ENCODE data around the gene TSPYL2.

Gene TSPYL2

DNA sequence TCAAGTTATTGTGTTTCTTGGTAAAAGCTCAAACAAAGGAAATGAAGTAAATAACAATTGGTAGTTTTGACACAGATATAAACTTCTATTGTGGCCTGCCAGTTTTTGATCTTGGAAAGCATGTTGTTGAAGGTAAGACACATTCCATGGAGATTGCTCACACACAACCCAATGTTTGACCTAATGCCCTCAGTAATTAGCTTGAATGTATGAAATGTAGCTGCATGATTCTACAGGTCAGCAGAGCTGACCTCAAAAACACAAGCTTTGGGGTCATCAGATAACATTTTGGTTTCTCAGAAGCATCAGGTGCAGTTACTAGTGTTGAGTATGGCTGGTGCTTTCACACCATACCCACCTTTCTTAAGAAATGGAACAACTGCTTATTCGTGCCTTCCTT, 17.1 kb upstream of the TSPYL2 start:
- Histone ChIP-seq H3K36me3 (no peaks in the 10 kb centered on the region), H3K27ac (no peak overlapping the region), H3K4me1 (ENCODE audit: control insufficient read depth in 1 of 2, insufficient read depth in 1 of 2, low read depth in 1 of 2, low read length in 1 of 2) (no peaks in the 10 kb centered on the region), H3K4me3 (ENCODE audit: low read depth in 1 of 2, low read length in 1 of 2) (no peak overlapping the region), H3K9me3 (no peaks in the 10 kb centered on the region), H3K27me3 (no peaks in the 10 kb centered on the region)
- no peak for TF ChIP-seq CTCF (IDR thresholded peaks at IDR 0.05)

GRCh38 chrX:53071064-53071463, 11.1 kb upstream of the TSPYL2 start:
- Histone ChIP-seq H3K36me3 (no peaks in the 10 kb centered on the region), H3K4me3 (ENCODE audit: low read depth in 1 of 2, low read length in 1 of 2) (no peak overlapping the region), H3K4me1 (ENCODE audit: control insufficient read depth in 1 of 2, insufficient read depth in 1 of 2, low read depth in 1 of 2, low read length in 1 of 2) (peaks cover 4 to 11% of the 10 kb centered on the region in 2 experiments), H3K27me3 (no peaks in the 10 kb centered on the region), H3K9me3 (no peaks in the 10 kb centered on the region), H3K27ac (no peak overlapping the region)
- TF ChIP-seq CTCF (IDR thresholded peaks at IDR 0.05): no peak

GRCh38 chrX:53071604-53072417, 10.4 kb upstream of the TSPYL2 start:
- H3K27ac ChIP-seq: no peak overlapping the region
- H3K4me1 ChIP-seq (ENCODE audit: control insufficient read depth in 1 of 2, insufficient read depth in 1 of 2, low read depth in 1 of 2, low read length in 1 of 2): peaks cover 4 to 11% of the 10 kb centered on the region in 2 experiments
- no peaks in the 10 kb centered on the region for H3K9me3 ChIP-seq
- peak overlapping the region; percentile 53 to 54 for H3K4me3 ChIP-seq (ENCODE audit: low read depth in 1 of 2, low read length in 1 of 2)
- no peaks in the 10 kb centered on the region for H3K27me3 ChIP-seq
- peak; percentile 60 for TF ChIP-seq CTCF (IDR thresholded peaks at IDR 0.05)
- H3K36me3 ChIP-seq: no peaks in the 10 kb centered on the region

- H3K36me3 ChIP-seq: no peaks in the 10 kb centered on the region
- peak overlapping the region; percentile 45 for H3K27ac ChIP-seq
- peaks cover 4 to 11% of the 10 kb centered on the region in 2 experiments for H3K4me1 ChIP-seq (ENCODE audit: control insufficient read depth in 1 of 2, insufficient read depth in 1 of 2, low read depth in 1 of 2, low read length in 1 of 2)
- H3K9me3 ChIP-seq: no peaks in the 10 kb centered on the region
- no peaks in the 10 kb centered on the region for H3K27me3 ChIP-seq
- peak overlapping the region; percentile 53 to 54 for H3K4me3 ChIP-seq (ENCODE audit: low read depth in 1 of 2, low read length in 1 of 2)
- no peak for TF ChIP-seq CTCF (IDR thresholded peaks at IDR 0.05)
Measured at GRCh38 chrX:53072418-53073114, 9.6 kb upstream of the TSPYL2 start.

GRCh38 chrX:53073115-53073586, 9.0 kb upstream of the TSPYL2 start:
- no peaks in the 10 kb centered on the region for H3K36me3 ChIP-seq
- H3K4me3 ChIP-seq (ENCODE audit: low read depth in 1 of 2, low read length in 1 of 2): no peak overlapping the region
- TF ChIP-seq CTCF (IDR thresholded peaks at IDR 0.05): no peak
- H3K27me3 ChIP-seq: no peaks in the 10 kb centered on the region
- H3K9me3 ChIP-seq: no peaks in the 10 kb centered on the region
- H3K4me1 ChIP-seq (ENCODE audit: control insufficient read depth in 1 of 2, insufficient read depth in 1 of 2, low read depth in 1 of 2, low read length in 1 of 2): peaks cover 4 to 11% of the 10 kb centered on the region in 2 experiments
- H3K27ac ChIP-seq: no peak overlapping the region

Measured in neutrophil (primary cell).